ENCODE measurements around the gene GOLGB1.

DNA sequence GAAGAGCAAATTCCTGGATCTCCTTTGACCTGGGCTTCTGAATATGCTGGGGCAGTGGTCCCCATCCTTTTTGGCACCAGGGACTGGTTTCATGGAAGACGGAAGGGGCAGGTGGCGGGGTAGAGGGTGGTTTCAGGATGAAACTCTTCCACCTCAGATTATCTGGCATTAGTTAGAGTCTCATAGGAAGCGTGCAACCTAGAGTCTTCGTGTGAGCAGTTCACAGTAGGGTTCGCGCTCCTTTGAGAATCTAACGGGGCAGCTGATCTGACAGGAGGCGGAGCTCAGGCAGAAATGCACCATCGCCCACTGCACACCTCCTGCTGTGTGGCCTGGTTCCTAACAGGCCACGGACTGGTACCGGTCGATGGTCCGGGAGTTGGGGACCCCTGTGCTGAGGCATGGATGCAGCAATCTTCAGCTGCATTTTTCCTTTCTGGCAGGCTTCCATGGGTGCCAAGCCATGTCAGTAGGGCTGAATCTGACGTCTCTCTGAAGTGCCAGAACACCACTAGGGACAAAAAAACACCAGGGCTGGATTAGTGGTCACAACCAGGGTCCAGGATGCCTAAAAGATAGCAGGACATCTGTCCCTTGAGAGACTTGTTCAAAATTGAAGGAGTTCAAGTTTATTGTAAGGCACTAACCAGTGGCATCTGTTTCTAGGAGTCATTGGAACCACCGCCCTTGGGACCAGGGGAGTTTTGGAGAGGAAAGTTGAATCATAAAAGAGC lies 8.4 kb upstream of the GOLGB1 start:
- TF ChIP-seq EZH2 (IDR thresholded peaks at IDR 0.05; ENCODE audit: borderline replicate concordance, low read depth, low read length, severe bottlenecking): no peak
- TF ChIP-seq, protein P1, sequence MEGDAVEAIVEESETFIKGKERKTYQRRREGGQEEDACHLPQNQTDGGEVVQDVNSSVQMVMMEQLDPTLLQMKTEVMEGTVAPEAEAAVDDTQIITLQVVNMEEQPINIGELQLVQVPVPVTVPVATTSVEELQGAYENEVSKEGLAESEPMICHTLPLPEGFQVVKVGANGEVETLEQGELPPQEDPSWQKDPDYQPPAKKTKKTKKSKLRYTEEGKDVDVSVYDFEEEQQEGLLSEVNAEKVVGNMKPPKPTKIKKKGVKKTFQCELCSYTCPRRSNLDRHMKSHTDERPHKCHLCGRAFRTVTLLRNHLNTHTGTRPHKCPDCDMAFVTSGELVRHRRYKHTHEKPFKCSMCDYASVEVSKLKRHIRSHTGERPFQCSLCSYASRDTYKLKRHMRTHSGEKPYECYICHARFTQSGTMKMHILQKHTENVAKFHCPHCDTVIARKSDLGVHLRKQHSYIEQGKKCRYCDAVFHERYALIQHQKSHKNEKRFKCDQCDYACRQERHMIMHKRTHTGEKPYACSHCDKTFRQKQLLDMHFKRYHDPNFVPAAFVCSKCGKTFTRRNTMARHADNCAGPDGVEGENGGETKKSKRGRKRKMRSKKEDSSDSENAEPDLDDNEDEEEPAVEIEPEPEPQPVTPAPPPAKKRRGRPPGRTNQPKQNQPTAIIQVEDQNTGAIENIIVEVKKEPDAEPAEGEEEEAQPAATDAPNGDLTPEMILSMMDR (IDR thresholded peaks at IDR 0.05; ENCODE audit: extremely low read depth in 1 of 2, insufficient read depth in 1 of 2, low read depth in 1 of 2, low read length in 2 of 2): no peak
- TF ChIP-seq POLR2AphosphoS5 (IDR thresholded peaks at IDR 0.05; ENCODE audit: insufficient read depth, low read depth, low read length): no peak
- TF ChIP-seq, protein P2, sequence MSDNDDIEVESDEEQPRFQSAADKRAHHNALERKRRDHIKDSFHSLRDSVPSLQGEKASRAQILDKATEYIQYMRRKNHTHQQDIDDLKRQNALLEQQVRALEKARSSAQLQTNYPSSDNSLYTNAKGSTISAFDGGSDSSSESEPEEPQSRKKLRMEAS (IDR thresholded peaks at IDR 0.05; ENCODE audit: insufficient read depth, insufficient read length): no peak
- TF ChIP-seq MYC (IDR thresholded peaks at IDR 0.05; ENCODE audit: low read depth, low read length): no peak
- TF ChIP-seq FOS (IDR thresholded peaks at IDR 0.05; ENCODE audit: borderline replicate concordance, insufficient read depth, low read length): no peak
